IMR-90 (cell line): ENCODE measurements around the gene COL9A3. TPM values are rescaled to one million over a fixed set of nuclear protein-coding genes. Genes with fewer than 3 reads are reported as not detected.

ENCODE experiments used
- ATAC-seq: fragments of 200-7000 bp; cut with Tn5 transposase; 2 replicates; pipeline ENCODE4 v1.9.1; 2020; ENCODE audit warnings: low read depth, mild to moderate bottlenecking, moderate library complexity
- BruUV-seq: library from RNA; stranded (reverse); fragments of 400-500 nt; replicated peaks from 2 replicates; lab custom pipeline; 2021; lab: Mats Ljungman, UMichigan
- CTCF ChIA-PET: fragments of 300-600 bp; formaldehyde crosslinking; extraction: SDS; loops from one replicate; lab custom pipeline; 2021; ENCODE audit warnings: antibody characterized with exemption; lab: Yijun Ruan, JAX
- POLR2A ChIA-PET: fragments of 300-600 bp; sonication (Branson Sonifier 250); formaldehyde crosslinking; loops from one replicate; lab custom pipeline; 2022; ENCODE audit warnings: antibody characterized with exemption; ENCODE audit not compliant: unreplicated experiment; lab: Charles Lee
- DNase-seq: peaks from one replicate; pipeline ENCODE4 v3.0.0; 2013
- H2AFZ ChIP-seq: replicated peaks from 2 replicates; pipeline ENCODE3; 2013; ENCODE audit warnings: low read length, mild to moderate bottlenecking; ENCODE audit not compliant: poor library complexity
- H2AK5ac ChIP-seq: 2 replicates; pipeline ENCODE4 v1.6.1; 2013; ENCODE audit warnings: low read depth, low read length, inconsistent platforms
- H2AK9ac ChIP-seq: replicated peaks from 2 replicates; pipeline ENCODE3; 2013; ENCODE audit warnings: mild to moderate bottlenecking, low read depth, low read length, moderate library complexity; ENCODE audit not compliant: poor library complexity
- H2BK120ac ChIP-seq: 2 replicates; pipeline ENCODE4 v1.6.1; 2013; ENCODE audit warnings: low read depth, low read length, inconsistent platforms
- H2BK15ac ChIP-seq: 3 replicates; pipeline ENCODE4 v1.6.1; 2013; ENCODE audit warnings: low read depth, low read length, inconsistent platforms
- H2BK20ac ChIP-seq: 2 replicates; pipeline ENCODE4 v1.6.1; 2013; ENCODE audit warnings: low read depth, mild to moderate bottlenecking, inconsistent platforms, low read length, moderate library complexity
- H2BK5ac ChIP-seq: 2 replicates; pipeline ENCODE4 v1.6.1; 2013; ENCODE audit warnings: mild to moderate bottlenecking, low read depth, low read length, inconsistent platforms; ENCODE audit not compliant: poor library complexity, severe bottlenecking
- H3K14ac ChIP-seq: replicated peaks from 2 replicates; pipeline ENCODE4 v1.6.1; 2013; ENCODE audit warnings: low read depth, low read length, inconsistent platforms
- H3K18ac ChIP-seq: 2 replicates; pipeline ENCODE4 v1.6.1; 2013; ENCODE audit warnings: low read depth, low read length, control low read depth
- H3K23ac ChIP-seq: 2 replicates; pipeline ENCODE4 v1.6.1; 2013; ENCODE audit warnings: low read depth, low read length, inconsistent platforms
- H3K27ac ChIP-seq: 2 replicates; pipeline ENCODE4 v1.5.1; 2013; ENCODE audit warnings: mild to moderate bottlenecking, control low read depth, low read length; ENCODE audit not compliant: insufficient read depth
- H3K27me3 ChIP-seq: 2 replicates; pipeline ENCODE4 v1.6.1; 2013; ENCODE audit warnings: low read length; ENCODE audit not compliant: control insufficient read depth, insufficient read depth
- H3K36me3 ChIP-seq: 2 replicates; pipeline ENCODE4 v1.6.1; 2013; ENCODE audit warnings: low read length, mixed read lengths; ENCODE audit not compliant: control insufficient read depth, insufficient read depth
- H3K4ac ChIP-seq: 2 replicates; pipeline ENCODE4 v1.6.1; 2013; ENCODE audit warnings: low read depth, low read length, inconsistent platforms
- H3K4me1 ChIP-seq: 2 replicates; pipeline ENCODE4 v1.6.1; 2013; ENCODE audit warnings: low read length, mixed read lengths; ENCODE audit not compliant: control insufficient read depth, insufficient read depth
- H3K4me2 ChIP-seq: 2 replicates; pipeline ENCODE4 v1.6.1; 2013; ENCODE audit warnings: low read depth, mild to moderate bottlenecking, control low read depth, low read length, moderate library complexity
- H3K4me3 ChIP-seq: 2 replicates; pipeline ENCODE4 v1.5.1; 2013; ENCODE audit warnings: low read depth, mild to moderate bottlenecking, control low read depth, low read length, moderate library complexity; ENCODE audit not compliant: insufficient read depth
- H3K56ac ChIP-seq: 2 replicates; pipeline ENCODE4 v1.6.1; 2013; ENCODE audit warnings: low read length, inconsistent platforms; ENCODE audit not compliant: insufficient read depth; ENCODE audit errors: extremely low read depth
- H3K79me1 ChIP-seq, 2 experiments: 2 replicates each; pipeline ENCODE4 v1.6.1; 2013; ENCODE audit warnings: low read length in 2 of 2, inconsistent platforms in 1 of 2, low read depth in 1 of 2
- H3K9ac ChIP-seq: 2 replicates; pipeline ENCODE4 v1.6.1; 2013; ENCODE audit warnings: low read depth, low read length, control low read depth
- H3K9me1 ChIP-seq: 2 replicates; pipeline ENCODE4 v1.6.1; 2013; ENCODE audit warnings: low read length, inconsistent platforms; ENCODE audit not compliant: insufficient read depth
- H3K9me3 ChIP-seq: 2 replicates; pipeline ENCODE4 v1.6.1; 2013; ENCODE audit warnings: low read length; ENCODE audit not compliant: control insufficient read depth, insufficient read depth
- H4K20me1 ChIP-seq: 2 replicates; pipeline ENCODE4 v1.6.1; 2013; ENCODE audit warnings: low read length, inconsistent platforms; ENCODE audit not compliant: insufficient read depth
- H4K5ac ChIP-seq: 2 replicates; pipeline ENCODE4 v1.6.1; 2013; ENCODE audit warnings: mild to moderate bottlenecking, low read depth, low read length, control low read depth
- H4K8ac ChIP-seq, 2 experiments: 2 replicates each; pipeline ENCODE4 v1.6.1; 2013; ENCODE audit warnings: low read depth in 2 of 2, low read length in 2 of 2, control low read depth in 1 of 2, inconsistent platforms in 1 of 2
- H4K91ac ChIP-seq: 2 replicates; pipeline ENCODE4 v1.6.1; 2013; ENCODE audit warnings: low read depth, low read length, inconsistent platforms; ENCODE audit not compliant: insufficient read depth
- MAFK ChIP-seq: IDR thresholded peaks from 2 replicates; pipeline ENCODE4 v1.6.1; 2012; ENCODE audit warnings: low read depth, low read length, improper control_type of control experiment
- RFX5 ChIP-seq: IDR thresholded peaks from 2 replicates; pipeline ENCODE4 v1.8.0; 2012; ENCODE audit warnings: low read depth, mild to moderate bottlenecking, low read length, moderate library complexity
- USF2 ChIP-seq: fragments of 150-350 bp; IDR thresholded peaks from 2 replicates; pipeline ENCODE4 v1.6.1; 2017; ENCODE audit warnings: mild to moderate bottlenecking, antibody characterized with exemption, low read length, low read depth
- WGBS, 2 experiments: methylation state at CpG; one replicate each; pipeline versions ENCODE4 v1.1.5 to v1.1.7; 2013; ENCODE audit warnings: missing lambda C conversion rate in 2 of 2; ENCODE audit not compliant: insufficient read length in 1 of 2; ENCODE audit errors: extremely low coverage in 2 of 2; 5-methylcytosine and 5-hydroxymethylcytosine counted together
- dilution Hi-C: fragments of 300-500 bp; cut with HindIII; formaldehyde crosslinking; loops from one replicate; pipeline ENCODE4 v1.14.3; 2018; ENCODE audit warnings: low sequenced_read_pairs; ENCODE audit not compliant: unreplicated experiment
- in situ Hi-C: fragments of 300-500 bp; cut with MboI; formaldehyde crosslinking; loops from 3 replicates; pipeline ENCODE4 v1.14.3; 2019; ENCODE audit warnings: low sequenced_read_pairs, inconsistent platforms, mixed read lengths
- intact Hi-C: fragments of 100-400 bp; cut with micrococcal nuclease; formaldehyde crosslinking; loops from 2 replicates; pipeline ENCODE4 v1.10.0; 2022
- polyA plus RNA-seq, 3 experiments: library from polyadenylated mRNA; depleted of rRNA; stranded (reverse); fragments of >200 nt; gene quantifications; 2 replicates each; pipeline ENCODE4 v1.2.3, GENCODE V29; 2012; ENCODE audit warnings: low replicate concordance in 1 of 3
- total RNA-seq: library from RNA; depleted of rRNA; stranded (reverse); fragments of >200 nt; gene quantifications from 2 replicates; pipeline ENCODE4 v1.2.3, GENCODE V29; 2012

COL9A3 gene
- total and polyA plus RNA-seq, 2 of the 4 experiments (the other 2 are of a cell fraction), result 0.36 to 1.4 TPM

GRCh38 chr20:62782893-62783278 is 34.0 kb upstream of the COL9A3 start:
- in situ Hi-C loops, result no loop called here
- Histone ChIP-seq H3K9me3 (no peaks in the 10 kb centered on the region), H3K4ac (no peak overlapping the region), H3K4me3 (no peak overlapping the region), H3K4me2 (no peak overlapping the region), H3K27ac (no peak overlapping the region), H4K91ac (no peak overlapping the region), H4K5ac (no peak overlapping the region), H3K18ac (no peak overlapping the region), H4K8ac (no peak overlapping the region), H2BK5ac (no peak overlapping the region), H3K9me1 (no peaks in the 10 kb centered on the region), H2AFZ (peak overlapping the region; percentile 51), H2AK9ac (peak overlapping the region; percentile 81), H3K56ac (no peak overlapping the region), H3K36me3 (no peaks in the 10 kb centered on the region), H3K27me3 (peaks cover 2% of the 10 kb centered on the region; the same call in 1 of the 2 replicates), H2BK15ac (no peak overlapping the region), H4K20me1 (no peaks in the 10 kb centered on the region), H2AK5ac (no peak overlapping the region), H3K14ac (no peak overlapping the region), H3K9ac (no peak overlapping the region), H3K79me1 (no peaks in the 10 kb centered on the region), H2BK20ac (no peak overlapping the region), H2BK120ac (no peak overlapping the region), H3K23ac (no peak overlapping the region), H3K4me1 (no peaks in the 10 kb centered on the region)
- no peak for TF ChIP-seq MAFK
- no peak for TF ChIP-seq RFX5
- TF ChIP-seq USF2, result no peak
- dilution Hi-C loops, result no loop called here
- DNase-seq (no peak), ATAC-seq (no peak)
- no TSS peak for BruUV-seq
- ChIA-PET POLR2A (no interaction called here), CTCF (no interaction called here)
- WGBS, 2 experiments, result 64% methylated on average over 4 of the region's 9 CpGs; no CpG with 5 or more reads in 1 of the 2 experiments
- intact Hi-C loops, result no loop called here
